HL-60/S4 (cell line): ENCODE data around the gene NFATC2.

ENCODE experiments used
- in situ Hi-C: fragments of 300-500 bp; cut with MboI; formaldehyde crosslinking; loops from 2 replicates; pipeline ENCODE4 v1.14.3; 2022; ENCODE audit warnings: low sequenced_read_pairs

Gene NFATC2

GRCh38 chr20:51457533-51457932 is 85.0 kb downstream of the NFATC2 start:
- in situ Hi-C loops, result no loop called here

- in situ Hi-C loops, result no loop called here
Measured at GRCh38 chr20:51456511-51457509, 85.7 kb downstream of the NFATC2 start.

GRCh38 chr20:51454250-51454865 is 88.2 kb downstream of the NFATC2 start:
- in situ Hi-C loops, result no loop called here

- in situ Hi-C loops, result no loop called here
Measured at GRCh38 chr20:51452734-51453365, 89.7 kb downstream of the NFATC2 start.

- in situ Hi-C loops, result no loop called here
Measured at GRCh38 chr20:51452091-51452613, 90.4 kb downstream of the NFATC2 start.

GRCh38 chr20:51451484-51451883 is 91.0 kb downstream of the NFATC2 start:
- in situ Hi-C loops, result no loop called here

GRCh38 chr20:51450984-51451383 is 91.5 kb downstream of the NFATC2 start:
- in situ Hi-C loops, result no loop called here

GRCh38 chr20:51450221-51450712 is 92.3 kb downstream of the NFATC2 start:
- in situ Hi-C loops, result no loop called here

- in situ Hi-C loops, result no loop called here
Measured at GRCh38 chr20:51449498-51450220, 92.9 kb downstream of the NFATC2 start.

GRCh38 chr20:51447765-51448148 is 94.8 kb downstream of the NFATC2 start:
- in situ Hi-C loops, result no loop called here

GRCh38 chr20:51447097-51447764 is 95.3 kb downstream of the NFATC2 start:
- in situ Hi-C loops, result no loop called here

GRCh38 chr20:51446656-51447055 is 95.9 kb downstream of the NFATC2 start:
- in situ Hi-C loops, result no loop called here

GRCh38 chr20:51446230-51446629 is 96.3 kb downstream of the NFATC2 start:
- in situ Hi-C loops, result no loop called here

- in situ Hi-C loops, result no loop called here
Measured at GRCh38 chr20:51445591-51445990, 96.9 kb downstream of the NFATC2 start.

- in situ Hi-C loops, result no loop called here
Measured at GRCh38 chr20:51444922-51445438, 97.5 kb downstream of the NFATC2 start.

GRCh38 chr20:51444467-51444866 is 98.1 kb downstream of the NFATC2 start:
- in situ Hi-C loops, result no loop called here

GRCh38 chr20:51442602-51443001 is 99.9 kb downstream of the NFATC2 start:
- in situ Hi-C loops, result no loop called here

GRCh38 chr20:51440589-51440988 is 101.9 kb downstream of the NFATC2 start:
- in situ Hi-C loops, result no loop called here

GRCh38 chr20:51439160-51439689 is 103.3 kb downstream of the NFATC2 start:
- in situ Hi-C loops, result no loop called here

- in situ Hi-C loops, result no loop called here
Measured at GRCh38 chr20:51438136-51438535, 104.4 kb downstream of the NFATC2 start.
